Activated CD4-positive, alpha-beta T cell treated with anti-CD3 and anti-CD28 coated beads for 36 hours (primary cell): ENCODE results near the gene NEU4. TPM values are rescaled to one million over a fixed set of nuclear protein-coding genes. Genes with fewer than 3 reads are reported as not detected.
"Not testable (repeated sequence)": the region's sequence is repeated elsewhere in the genome, so short reads cannot be mapped to it uniquely, and the experiment has no call there.

Source experiments
- ATAC-seq: fragments of 200-7000 bp; cut with Tn5 transposase; one replicate; pipeline ENCODE4 v1.10.0; 2021; ENCODE audit warnings: mild to moderate bottlenecking, moderate library complexity
- CTCF ChIA-PET: fragments of 350-600 bp; sonication (Branson Sonifier 250); formaldehyde crosslinking; loops from one replicate; lab custom pipeline; 2021; ENCODE audit warnings: antibody characterized with exemption; lab: Charles Lee
- POLR2A ChIA-PET: fragments of 350-600 bp; sonication (Branson Sonifier 250); formaldehyde crosslinking; loops from one replicate; lab custom pipeline; 2021; ENCODE audit warnings: antibody characterized with exemption, inconsistent platforms; lab: Charles Lee
- DNase-seq: peaks from one replicate; pipeline ENCODE4 v3.0.0-alpha.2; 2020
- H3K27ac Mint-ChIP-seq: one replicate; pipeline ENCODE4 v1.8.0; 2021; ENCODE audit warnings: mixed read lengths
- H3K27me3 Mint-ChIP-seq: one replicate; pipeline ENCODE4 v1.8.0; 2021; ENCODE audit warnings: mixed read lengths
- H3K36me3 Mint-ChIP-seq: one replicate; pipeline ENCODE4 v1.8.0; 2021; ENCODE audit warnings: low read depth, mixed read lengths
- H3K4me1 Mint-ChIP-seq: one replicate; pipeline ENCODE4 v1.8.0; 2021; ENCODE audit warnings: mixed read lengths
- H3K4me3 Mint-ChIP-seq: one replicate; pipeline ENCODE4 v1.8.0; 2021; ENCODE audit warnings: mild to moderate bottlenecking, moderate library complexity, mixed read lengths
- H3K9me3 Mint-ChIP-seq: one replicate; pipeline ENCODE4 v1.8.0; 2021; ENCODE audit warnings: low read depth, mixed read lengths
- intact Hi-C, 2 experiments: fragments of 100-400 bp; cut with DNase I in 1 of 2; cut with micrococcal nuclease in 1 of 2; formaldehyde crosslinking; loops; one replicate each; pipeline versions ENCODE4 v1.14.2 to v1.15.1; 2022 to 2024; cut with DNase I, micrococcal nuclease
- total RNA-seq, 2 experiments: library from RNA; stranded (reverse); gene quantifications; one replicate each; pipeline ENCODE4 v1.2.3, GENCODE V29; 2021

The NEU4 gene
- total RNA-seq, 2 experiments from 2014 or later: 0.76 to 0.89 TPM

- ChIA-PET POLR2A (no interaction called here), CTCF (no interaction called here)
- H3K36me3 Mint-ChIP-seq: no peaks in the 10 kb centered on the region
- intact Hi-C loops: loop anchor here in 1 of 2 experiments (2.0 to 5.0 kb wide), 3 partner anchors 40 to 68 kb away; partner anchors contain the start of genes D2HGDH and PDCD1
- ATAC-seq: no peak
- peaks cover 7% of the 10 kb centered on the region for H3K4me1 Mint-ChIP-seq
- no peak overlapping the region for H3K4me3 Mint-ChIP-seq
- H3K27ac Mint-ChIP-seq: no peak overlapping the region
- H3K9me3 Mint-ChIP-seq: no peaks in the 10 kb centered on the region
- DNase-seq: no peak
- H3K27me3 Mint-ChIP-seq: peaks cover 3% of the 10 kb centered on the region
Observed at GRCh38 chr2:241802421-241803318, 6.3 kb upstream of the NEU4 start.

GRCh38 chr2:241803387-241804325 lies 5.3 kb upstream of the NEU4 start:
- POLR2A ChIA-PET: interaction anchor here (0.6 kb wide), 1 partner anchor 41 kb away, joined by 4 read pairs; no protein-coding TSS in a partner anchor
- DNase-seq (peak; percentile 69), ATAC-seq (peak; percentile 76)
- Mint-ChIP-seq H3K27me3 (peaks cover 6% of the 10 kb centered on the region), H3K27ac (peak overlapping the region; percentile 12), H3K4me3 (peak overlapping the region; percentile 58), H3K4me1 (peaks cover 7% of the 10 kb centered on the region), H3K36me3 (no peaks in the 10 kb centered on the region), H3K9me3 (no peaks in the 10 kb centered on the region)
- CTCF ChIA-PET: interaction anchor here (1.4 kb wide), 1 partner anchor 41 kb away, joined by 4 read pairs; no protein-coding TSS in a partner anchor
- intact Hi-C loops: loop anchor here in 1 of 2 experiments (2.0 to 5.0 kb wide), 3 partner anchors 41 to 69 kb away; partner anchors contain the start of genes D2HGDH and PDCD1

DNA sequence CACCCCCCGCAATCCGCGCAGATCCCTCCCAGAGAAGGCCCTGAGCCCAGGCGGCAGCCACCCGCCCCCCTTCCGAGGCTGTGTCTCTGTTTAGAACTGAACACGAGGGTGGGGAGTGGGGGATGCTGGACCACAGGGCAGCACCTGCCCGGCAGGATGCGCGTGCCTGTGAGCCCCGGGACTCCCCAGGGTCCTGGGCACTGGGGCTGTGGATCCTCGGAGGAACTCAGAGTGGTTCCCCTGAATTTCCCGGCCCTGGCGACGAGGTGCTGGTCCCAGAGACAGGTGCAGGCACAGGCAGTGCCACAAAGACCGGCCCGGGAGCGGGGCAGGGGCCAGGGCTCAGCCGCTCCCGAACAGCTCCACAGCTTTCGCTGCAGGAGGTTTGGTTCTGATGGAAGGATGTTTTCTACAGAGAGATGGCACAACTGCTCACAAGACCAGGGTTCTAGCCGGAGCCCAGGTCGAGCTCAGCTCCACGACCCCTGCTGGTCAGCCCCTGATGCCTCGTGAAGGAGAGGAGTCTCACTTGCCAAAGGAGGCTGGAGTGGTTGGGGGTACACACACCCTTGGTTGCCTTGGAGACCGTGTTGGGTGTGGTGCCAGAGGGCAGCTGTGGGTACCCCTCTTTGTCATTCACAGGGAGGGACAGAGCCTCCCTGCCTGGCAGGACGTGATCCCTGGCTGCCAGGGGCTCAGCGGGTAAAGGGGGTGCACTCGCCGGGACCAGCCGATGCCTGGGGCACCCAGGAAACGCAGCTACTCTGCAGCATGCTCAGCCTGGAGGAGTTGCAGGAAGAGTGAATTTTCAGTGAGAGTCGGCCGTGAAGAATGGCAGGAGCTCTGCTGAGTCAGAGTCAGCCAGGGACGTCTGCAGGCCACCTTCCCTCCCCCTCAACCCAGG lies 4.4 kb upstream of the NEU4 start:
- Mint-ChIP-seq H3K4me3 (peak overlapping the region; percentile 50), H3K36me3 (no peaks in the 10 kb centered on the region), H3K27ac (no peak overlapping the region), H3K27me3 (peaks cover 6% of the 10 kb centered on the region), H3K9me3 (no peaks in the 10 kb centered on the region), H3K4me1 (peaks cover 7% of the 10 kb centered on the region)
- peak; percentile 39 for DNase-seq
- ChIA-PET POLR2A (interaction anchor here (0.6 kb wide), 1 partner anchor 130 kb away, joined by 3 read pairs; no protein-coding TSS in a partner anchor), CTCF (interaction anchor here (0.8 to 1.4 kb wide), 2 partner anchors 40 to 64 kb away, joined by 4 read pairs; no protein-coding TSS in a partner anchor)
- peak; percentile 28 for ATAC-seq
- intact Hi-C loops: loop anchor here in 1 of 2 experiments (5.0 kb wide), 2 partner anchors 42 to 53 kb away; partner anchors contain the start of gene PDCD1

GRCh38 chr2:241806217-241806616 lies 2.8 kb upstream of the NEU4 start:
- intact Hi-C loops, ATAC-seq: not testable (repeated sequence)

GRCh38 chr2:241808051-241808720 lies 807 bp upstream of the NEU4 start:
- Mint-ChIP-seq H3K4me1 (peaks cover 7% of the 10 kb centered on the region), H3K27me3 (peaks cover 6% of the 10 kb centered on the region), H3K9me3 (no peaks in the 10 kb centered on the region), H3K4me3 (no peak overlapping the region), H3K36me3 (no peaks in the 10 kb centered on the region), H3K27ac (no peak overlapping the region)
- ATAC-seq (no peak), DNase-seq (no peak)
- CTCF ChIA-PET: interaction anchor here (0.6 kb wide), 2 partner anchors 9 to 14 kb away, joined by 3 read pairs; no protein-coding TSS in a partner anchor
- POLR2A ChIA-PET: interaction anchor here (0.6 kb wide), 1 partner anchor 77 kb away, joined by 3 read pairs; no protein-coding TSS in a partner anchor
- intact Hi-C loops: no loop called here

More at GRCh38 chr2:241806217-241806616, 2.8 kb upstream of the NEU4 start:
- H3K4me3 Mint-ChIP-seq, DNase-seq, H3K9me3 Mint-ChIP-seq, H3K27ac Mint-ChIP-seq, H3K27me3 Mint-ChIP-seq, POLR2A ChIA-PET, H3K4me1 Mint-ChIP-seq, CTCF ChIA-PET, H3K36me3 Mint-ChIP-seq: not testable (repeated sequence)

DNA sequence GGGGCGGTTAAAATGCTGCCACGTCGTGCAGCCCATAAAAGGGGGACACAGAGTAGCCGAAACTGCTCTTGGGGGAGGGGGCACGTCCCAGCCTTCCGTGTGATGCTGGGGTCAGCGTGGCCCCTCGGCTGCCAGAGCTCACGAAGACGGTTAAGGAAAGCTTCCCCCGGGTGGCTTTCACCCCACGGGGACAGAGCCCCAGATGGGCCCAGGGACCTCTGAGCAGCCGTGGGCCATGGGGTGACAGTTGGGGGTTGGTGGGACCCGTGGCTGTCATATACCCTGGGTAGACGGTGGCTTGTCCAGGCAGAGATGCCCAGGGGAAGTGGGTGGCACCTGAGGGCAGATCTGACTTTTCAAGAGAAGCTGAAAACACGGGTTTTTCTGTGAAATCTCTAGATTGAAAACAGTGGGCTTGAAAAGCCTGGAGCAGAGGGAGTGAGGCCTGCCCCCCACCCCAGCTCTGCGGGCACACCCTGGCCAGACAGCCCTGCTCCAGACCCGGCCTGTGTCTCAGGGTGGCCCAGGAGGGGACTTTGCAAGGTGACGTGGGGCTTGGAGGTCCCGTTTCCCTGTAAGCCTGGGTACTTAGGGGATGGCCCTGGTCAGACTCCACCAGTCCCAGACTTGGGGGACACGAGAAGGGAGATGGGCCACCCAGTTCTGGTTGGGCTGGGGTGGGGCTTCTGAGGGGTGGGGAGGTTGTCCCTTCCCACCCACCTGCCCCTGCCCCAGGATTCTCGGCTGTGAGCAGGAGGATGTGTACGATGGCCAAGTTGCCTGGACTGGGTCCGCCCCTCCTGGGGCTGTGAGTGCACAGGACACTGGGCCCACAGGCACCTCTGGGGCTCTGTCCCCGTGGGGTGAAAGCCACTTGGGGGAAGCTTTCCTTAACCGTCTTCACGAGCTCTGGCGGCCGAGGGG lies 652 bp downstream of the NEU4 start:
- DNase-seq (no peak), ATAC-seq (no peak)
- Mint-ChIP-seq H3K36me3 (no peaks in the 10 kb centered on the region), H3K27ac (no peak overlapping the region), H3K4me1 (peaks cover 3% of the 10 kb centered on the region), H3K27me3 (peaks cover 3% of the 10 kb centered on the region), H3K4me3 (no peak overlapping the region), H3K9me3 (no peaks in the 10 kb centered on the region)
- intact Hi-C loops: no loop called here
- ChIA-PET POLR2A (interaction anchor here (0.7 kb wide), 1 partner anchor 141 kb away, joined by 3 read pairs; no protein-coding TSS in a partner anchor), CTCF (no interaction called here)

- ChIA-PET POLR2A (no interaction called here), CTCF (no interaction called here)
- no peak overlapping the region for H3K4me3 Mint-ChIP-seq
- ATAC-seq (peak; percentile 7), DNase-seq (no peak)
- intact Hi-C loops: no loop called here
- H3K27me3 Mint-ChIP-seq: peaks cover 3% of the 10 kb centered on the region
- H3K27ac Mint-ChIP-seq: no peak overlapping the region
- no peaks in the 10 kb centered on the region for H3K4me1 Mint-ChIP-seq
- no peaks in the 10 kb centered on the region for H3K36me3 Mint-ChIP-seq
- H3K9me3 Mint-ChIP-seq: no peaks in the 10 kb centered on the region
Observed at GRCh38 chr2:241810307-241811200, 1.6 kb downstream of the NEU4 start.

DNA sequence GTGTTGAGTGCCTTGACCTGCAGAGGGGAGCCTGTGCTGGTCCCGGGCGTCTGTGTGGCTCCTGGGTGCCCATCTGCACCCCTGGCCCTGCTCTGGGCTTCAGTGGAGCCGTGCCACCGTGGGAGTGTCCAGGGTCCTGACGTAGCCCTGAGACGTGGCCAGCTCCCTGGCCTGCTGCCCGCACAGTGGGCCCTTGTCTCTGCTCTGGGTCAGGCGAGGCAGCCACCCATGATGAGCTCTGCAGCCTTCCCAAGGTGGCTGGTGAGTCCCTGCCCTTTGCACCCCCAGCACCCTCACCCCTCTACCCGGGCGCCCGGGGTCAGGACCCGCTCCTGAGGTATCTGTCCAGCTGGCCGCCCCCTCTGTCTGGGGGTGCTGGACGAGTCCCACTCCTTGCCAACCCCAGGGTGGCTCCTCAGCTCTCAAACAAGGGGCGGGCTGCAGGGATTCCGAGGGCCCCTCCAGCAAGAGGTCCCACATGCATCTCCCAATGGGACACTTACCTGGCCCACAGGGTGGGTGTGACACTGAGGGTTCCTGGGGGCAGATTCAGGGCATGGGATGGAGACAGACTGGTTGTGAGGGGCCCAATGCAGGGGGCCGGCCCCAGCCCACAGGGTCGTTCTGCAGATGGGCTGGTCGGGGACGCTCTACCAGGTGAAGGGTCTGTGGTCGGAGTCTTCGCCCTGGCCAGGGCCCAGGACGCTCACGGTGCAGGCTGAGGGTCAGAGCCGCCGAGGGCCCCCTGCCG lies 2.4 kb downstream of the NEU4 start:
- DNase-seq: no peak
- ATAC-seq: no peak
- intact Hi-C loops: no loop called here

More for the DNA sequence above, 2.4 kb downstream of the NEU4 start:
- no peaks in the 10 kb centered on the region for H3K9me3 Mint-ChIP-seq
- ChIA-PET POLR2A (no interaction called here), CTCF (no interaction called here)
- H3K4me1 Mint-ChIP-seq: no peaks in the 10 kb centered on the region
- peaks cover 3% of the 10 kb centered on the region for H3K27me3 Mint-ChIP-seq
- no peak overlapping the region for H3K27ac Mint-ChIP-seq
- no peaks in the 10 kb centered on the region for H3K36me3 Mint-ChIP-seq
- no peak overlapping the region for H3K4me3 Mint-ChIP-seq
